ENCODE results near the gene SMAD3.

The SMAD3 gene

DNA sequence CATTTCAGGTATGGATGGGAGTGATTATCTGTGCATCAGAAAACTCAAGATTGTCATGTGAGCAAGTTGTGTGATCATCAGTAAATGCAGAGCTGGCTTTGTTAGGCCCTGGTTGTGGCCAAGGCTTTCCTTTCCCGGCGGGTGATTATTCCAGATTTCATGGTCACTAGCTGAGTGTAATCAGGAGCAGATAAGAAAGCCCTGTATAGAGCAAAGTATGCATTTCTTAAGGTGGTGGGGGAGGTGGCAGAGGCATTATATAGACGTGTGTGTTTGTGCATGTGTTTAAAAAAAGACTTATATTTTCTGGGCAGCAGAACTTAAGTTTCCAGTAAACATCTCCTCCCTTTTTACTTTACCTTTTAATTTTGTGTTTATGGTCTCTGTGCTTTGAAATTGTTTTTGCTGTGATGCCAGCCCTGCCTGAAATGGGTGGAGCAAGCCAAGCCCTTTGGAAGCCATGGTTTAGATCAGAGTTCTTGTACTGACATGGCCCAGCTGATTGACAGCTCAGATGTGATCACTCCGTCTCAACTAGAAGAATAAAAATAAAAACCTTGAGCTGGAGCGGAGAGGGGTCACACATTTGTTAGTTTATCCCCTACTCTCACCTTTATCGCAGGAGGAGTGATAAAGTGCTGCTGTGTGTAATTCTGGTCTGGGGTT, 22.2 kb downstream of the SMAD3 start (continued):
- TF ChIP-seq TRIM28 (IDR thresholded peaks at IDR 0.05; ENCODE audit: borderline replicate concordance, low read length) (0 out of 2 replicates have a peak, but pooled peaks have one; percentile 40), PRDM6 (tag by site-specific recombination; IDR thresholded peaks at IDR 0.05) (peak; percentile 32; the same call in 1 of the 2 replicates), ZNF10 (tag by site-specific recombination; IDR thresholded peaks at IDR 0.05) (peak; percentile 39; the same call in 1 of the 2 replicates), ZNF843 (tag by site-specific recombination; IDR thresholded peaks at IDR 0.05) (no peak)

DNA sequence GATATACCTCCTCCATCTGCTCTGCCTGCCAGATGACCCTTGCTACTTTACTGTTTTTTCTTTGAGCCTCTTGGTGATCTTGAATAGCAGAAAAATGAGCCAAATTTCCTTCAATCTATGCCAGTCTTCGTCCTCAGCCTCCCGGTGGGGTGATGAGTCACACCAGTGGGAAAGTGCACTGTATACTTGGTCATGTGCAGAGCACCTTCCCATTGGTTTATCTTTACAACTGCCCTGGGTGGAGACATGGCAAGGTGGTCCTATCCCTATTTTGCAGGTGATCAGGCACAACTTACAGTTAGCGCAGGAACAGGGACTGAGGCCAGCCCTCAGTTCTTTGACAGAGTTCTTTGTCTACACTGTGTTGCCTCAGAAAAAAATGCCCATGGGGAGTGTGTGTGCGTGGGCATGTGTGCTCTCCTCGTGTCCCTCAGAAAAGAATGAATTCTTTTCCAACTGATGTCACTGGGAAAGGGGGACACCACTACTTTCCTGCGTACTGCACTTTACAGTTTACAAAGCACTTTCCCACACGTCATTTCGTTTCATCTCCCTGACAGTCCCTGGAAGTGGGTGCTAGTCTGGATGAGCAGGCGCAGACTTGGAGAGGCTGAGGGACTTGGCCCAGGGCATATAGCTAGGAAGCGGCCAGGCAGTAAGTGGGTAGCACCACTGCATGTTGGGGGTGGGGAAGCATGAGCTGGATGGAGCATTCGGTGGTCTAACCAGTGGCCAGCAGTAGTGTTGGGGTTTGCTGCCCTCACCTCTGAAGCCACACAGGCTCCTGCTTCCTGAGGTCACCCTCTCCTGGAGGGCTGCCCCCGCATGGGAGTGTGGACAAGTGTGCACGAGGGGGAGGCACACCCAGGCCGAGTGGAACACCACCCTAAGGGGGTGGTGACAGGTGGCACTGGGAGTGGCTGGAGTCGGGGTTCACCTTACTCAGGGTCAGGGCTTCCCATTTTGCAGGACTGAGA, 24.1 kb downstream of the SMAD3 start:
- Histone ChIP-seq H3K36me3 (ENCODE audit: control insufficient read depth in 2 of 2, insufficient read depth in 1 of 2, low read length in 2 of 2) (peaks cover 0 to 14% of the 10 kb centered on the region in 2 experiments; a peak in 1 of 3 replicates), H3K4me1 (ENCODE audit: control insufficient read depth, insufficient read depth, low read length) (peaks cover 43% of the 10 kb centered on the region), H3K4me3 (ENCODE audit: low read depth, low read length) (no peak overlapping the region), H3K9me3 (ENCODE audit: control insufficient read depth, insufficient read depth, low read depth, low read length) (no peaks in the 10 kb centered on the region), H3K27ac (ENCODE audit: extremely low read depth, low read depth, low read length) (no peak overlapping the region)
- POLR2A ChIA-PET: interaction anchor here (1.1 to 1.2 kb wide), 2 partner anchors 9 to 39 kb away, joined by 3 to 6 read pairs; no protein-coding TSS in a partner anchor
- CTCF ChIA-PET: interaction anchor here (0.6 to 1.3 kb wide), 4 partner anchors 8 to 185 kb away, joined by 3 to 4 read pairs (median 3); no protein-coding TSS in a partner anchor
- peak; percentile 92; the same call in 1 of the 2 replicates for TF ChIP-seq ZNF621 (tag by site-specific recombination; IDR thresholded peaks at IDR 0.05)
- TF ChIP-seq ZNF266 (tag by site-specific recombination; IDR thresholded peaks at IDR 0.05; ENCODE audit: low read depth): no peak
- peak; percentile 80 for TF ChIP-seq GLIS1 (tag by site-specific recombination; IDR thresholded peaks at IDR 0.05)
- 0 out of 2 replicates have a peak, but pooled peaks have one; percentile 11 for TF ChIP-seq SP7 (tag by site-specific recombination; IDR thresholded peaks at IDR 0.05)
- no peak for TF ChIP-seq KLF9 (tag by site-specific recombination; IDR thresholded peaks at IDR 0.05; ENCODE audit: low read depth)
- TF ChIP-seq PRDM10 (tag by site-specific recombination; IDR thresholded peaks at IDR 0.05): peak; percentile 49; the same call in 1 of the 2 replicates
- no peak; the same call in 1 of the 2 replicates for TF ChIP-seq SP2 (tag by site-specific recombination; IDR thresholded peaks at IDR 0.05)
- TF ChIP-seq ZNF560 (tag by site-specific recombination; IDR thresholded peaks at IDR 0.05; ENCODE audit: borderline replicate concordance): no peak
- peak; percentile 55; the same call in 1 of the 2 replicates for TF ChIP-seq PRDM1 (tag by site-specific recombination; IDR thresholded peaks at IDR 0.05)
- TF ChIP-seq YY2 (tag by site-specific recombination; IDR thresholded peaks at IDR 0.05): no peak
- TF ChIP-seq ZNF600 (tag by site-specific recombination; IDR thresholded peaks at IDR 0.05): peak; percentile 71; the same call in 1 of the 2 replicates
- TF ChIP-seq GLIS2 (tag by site-specific recombination; IDR thresholded peaks at IDR 0.05): peak; percentile 57; the same call in 1 of the 2 replicates
- peak; percentile 43; the same call in 1 of the 2 replicates for TF ChIP-seq KLF1 (tag by site-specific recombination; IDR thresholded peaks at IDR 0.05)
- peak; percentile 37; the same call in 1 of the 2 replicates for TF ChIP-seq ZFHX2 (tag by site-specific recombination; conservative IDR thresholded peaks at IDR 0.05)
- no peak for TF ChIP-seq ZNF776 (tag by site-specific recombination; IDR thresholded peaks at IDR 0.05; ENCODE audit: borderline replicate concordance)
